HG03025 (cell line): Measurements from ENCODE around the gene EML2.
"Not testable (repeated sequence)": the region's sequence is repeated elsewhere in the genome, so short reads cannot be mapped to it uniquely, and the experiment has no call there.

Experiments used
- ATAC-seq: cut with Tn5 transposase; IDR thresholded peaks from one replicate; pipeline ENCODE4 v1.9.1; 2021; ENCODE audit warnings: mild to moderate bottlenecking, moderate library complexity; ENCODE audit not compliant: unreplicated experiment, low FRiP score

Gene EML2

DNA sequence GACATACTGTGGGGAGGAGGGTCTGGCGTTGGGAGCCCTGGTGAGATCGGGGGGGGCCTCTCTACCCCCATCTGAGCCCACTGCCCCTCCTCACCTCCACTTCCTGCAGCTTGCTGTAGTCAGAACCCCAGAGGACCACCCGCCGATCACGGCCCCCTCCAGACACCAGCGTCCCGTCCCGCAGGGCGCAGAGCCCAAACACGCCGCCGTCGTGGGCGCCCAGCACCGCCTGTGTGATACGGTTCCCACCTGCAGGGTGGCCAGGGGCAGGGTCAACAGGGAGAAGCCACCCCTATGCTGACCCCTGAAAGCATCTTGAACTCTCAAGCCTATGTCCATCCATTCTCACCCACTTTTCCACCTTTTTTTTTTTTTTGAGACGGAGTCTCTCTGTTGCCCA is 17.8 kb downstream of the EML2 start:
- no peak for ATAC-seq

DNA sequence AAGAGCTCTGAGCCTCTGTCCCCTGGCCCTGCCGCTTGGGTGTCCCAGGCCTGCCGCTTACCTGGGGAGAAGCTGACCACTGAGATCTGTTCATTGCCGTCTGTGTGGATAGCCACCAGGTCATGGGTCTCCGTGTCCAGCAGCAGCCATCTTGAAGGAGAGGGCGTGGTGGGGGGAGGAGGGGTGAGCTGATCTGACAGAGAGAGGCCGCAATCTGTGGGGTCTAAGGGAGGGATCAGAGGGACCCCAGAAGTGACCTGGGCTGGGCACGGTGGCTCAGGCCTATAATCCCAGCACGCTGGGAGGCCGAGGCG is 22.5 kb downstream of the EML2 start:
- ATAC-seq = no peak

DNA sequence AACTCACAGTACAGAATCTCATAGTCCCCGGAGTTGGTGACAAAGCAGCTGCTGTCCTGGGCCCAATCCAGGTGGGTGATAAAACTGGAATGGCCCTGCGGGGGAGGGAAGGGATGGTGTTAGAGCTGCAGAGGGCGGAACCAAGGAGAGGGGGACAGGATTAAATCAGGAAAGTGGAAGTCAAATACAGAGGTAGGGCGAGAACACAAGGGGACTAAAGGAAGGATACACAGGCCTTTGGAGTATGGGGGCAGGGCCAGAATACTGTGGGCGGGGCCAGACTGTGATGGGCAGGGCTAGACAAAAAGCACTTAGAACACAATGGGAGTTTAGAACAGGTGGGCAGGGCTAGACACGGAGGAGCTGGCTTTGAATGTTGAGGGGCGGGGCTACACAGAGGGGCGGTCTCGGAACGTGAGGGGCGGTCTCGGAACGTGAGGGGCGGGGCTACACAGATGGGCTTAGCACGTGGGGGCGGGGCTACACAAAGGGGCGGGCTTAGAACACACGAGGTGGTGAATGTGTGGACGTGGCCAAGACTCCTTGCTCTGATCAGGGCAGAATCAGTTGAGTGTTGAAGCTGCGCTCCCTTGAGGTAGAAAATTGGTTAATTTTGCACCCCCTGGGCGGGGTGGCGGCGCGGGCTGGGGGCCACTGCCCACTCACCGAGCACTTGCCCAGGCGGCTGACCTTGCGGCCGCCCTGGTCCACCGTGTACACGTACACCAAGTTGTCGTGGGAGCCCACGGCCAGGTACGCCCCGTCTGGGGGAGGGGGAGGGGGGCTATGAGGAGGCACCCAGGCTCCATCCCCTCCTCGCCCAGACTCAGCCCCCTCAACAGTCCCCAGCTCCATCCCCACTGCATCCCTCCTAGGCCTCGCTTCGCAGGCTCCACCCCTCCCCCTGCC is 23.1 kb downstream of the EML2 start:
- ATAC-seq = no peak

DNA sequence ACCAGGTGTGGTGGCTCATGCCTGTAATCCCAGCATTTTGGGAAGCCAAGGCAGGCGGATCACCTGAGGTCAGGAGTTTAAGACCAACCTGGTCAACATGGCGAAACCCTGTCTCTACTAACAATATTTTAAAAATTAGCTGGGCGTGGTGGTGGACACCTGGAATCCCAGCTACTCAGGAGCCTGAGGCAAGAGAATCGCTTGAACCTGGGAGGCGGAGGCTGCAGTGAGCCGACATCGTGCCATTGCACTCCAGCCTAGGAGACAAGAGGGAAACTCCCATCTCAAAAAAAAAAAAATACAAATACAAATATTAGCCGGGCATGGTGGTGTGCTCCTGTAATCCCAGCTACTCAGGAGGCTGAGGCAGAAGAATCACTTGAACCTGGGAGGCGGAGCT is 24.1 kb downstream of the EML2 start:
- ATAC-seq = not testable (repeated sequence)

DNA sequence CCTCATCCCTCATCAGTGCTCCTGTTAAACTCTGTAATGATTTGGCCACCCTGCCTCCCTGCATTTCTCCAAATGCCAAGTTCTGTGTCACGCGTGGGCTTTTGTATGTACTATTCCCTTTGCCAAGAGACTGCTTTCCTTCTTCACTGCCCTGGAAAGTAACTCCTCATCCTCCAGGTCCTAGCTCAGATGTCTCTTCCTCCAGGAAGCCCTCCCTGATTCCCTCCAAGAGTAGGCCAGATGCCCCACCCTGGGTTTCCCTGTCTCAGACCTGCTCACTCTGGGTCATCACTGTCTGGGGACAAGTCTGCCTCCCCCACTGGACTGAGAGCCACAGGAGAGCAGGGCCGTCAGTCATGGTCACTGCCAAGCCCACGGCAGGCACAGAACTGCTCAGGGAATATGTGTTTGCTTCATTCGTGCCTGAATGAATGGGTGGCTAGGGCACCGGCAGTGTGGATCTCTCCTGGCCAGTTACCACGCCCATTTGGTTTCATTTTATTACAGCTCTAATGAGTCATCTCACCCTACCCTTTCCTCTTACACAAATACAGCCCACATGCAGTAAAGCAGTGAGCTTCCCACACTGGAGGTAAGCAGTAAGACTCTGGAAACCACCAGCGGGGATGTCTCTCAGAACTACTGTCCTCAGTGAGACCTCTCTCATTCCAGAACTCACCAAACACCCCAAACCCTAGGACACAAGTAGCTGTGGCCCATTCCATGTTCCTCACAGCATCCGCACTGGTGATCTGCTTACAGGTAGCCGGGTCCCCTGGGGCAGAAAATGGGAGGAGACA is 25.1 kb downstream of the EML2 start:
- no peak for ATAC-seq

DNA sequence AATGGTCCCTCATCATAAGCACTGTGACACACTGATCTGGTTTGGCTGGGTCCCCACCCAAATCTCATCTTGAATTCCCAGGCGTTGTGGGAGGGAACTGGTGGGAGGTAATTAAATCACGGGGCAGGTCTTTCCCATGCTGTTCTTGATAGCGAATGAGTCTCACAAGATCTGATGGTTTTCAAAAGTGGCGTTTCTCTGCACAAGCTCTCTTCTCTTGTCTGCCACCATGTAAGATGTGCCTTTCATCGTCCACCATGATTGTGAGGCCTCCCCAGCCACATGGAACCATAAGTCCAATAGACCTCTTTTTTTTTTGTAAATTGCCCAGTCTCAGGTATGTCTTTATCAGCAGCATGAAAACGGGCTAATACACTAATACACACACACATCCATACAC is 30.2 kb downstream of the EML2 start:
- ATAC-seq = no peak

DNA sequence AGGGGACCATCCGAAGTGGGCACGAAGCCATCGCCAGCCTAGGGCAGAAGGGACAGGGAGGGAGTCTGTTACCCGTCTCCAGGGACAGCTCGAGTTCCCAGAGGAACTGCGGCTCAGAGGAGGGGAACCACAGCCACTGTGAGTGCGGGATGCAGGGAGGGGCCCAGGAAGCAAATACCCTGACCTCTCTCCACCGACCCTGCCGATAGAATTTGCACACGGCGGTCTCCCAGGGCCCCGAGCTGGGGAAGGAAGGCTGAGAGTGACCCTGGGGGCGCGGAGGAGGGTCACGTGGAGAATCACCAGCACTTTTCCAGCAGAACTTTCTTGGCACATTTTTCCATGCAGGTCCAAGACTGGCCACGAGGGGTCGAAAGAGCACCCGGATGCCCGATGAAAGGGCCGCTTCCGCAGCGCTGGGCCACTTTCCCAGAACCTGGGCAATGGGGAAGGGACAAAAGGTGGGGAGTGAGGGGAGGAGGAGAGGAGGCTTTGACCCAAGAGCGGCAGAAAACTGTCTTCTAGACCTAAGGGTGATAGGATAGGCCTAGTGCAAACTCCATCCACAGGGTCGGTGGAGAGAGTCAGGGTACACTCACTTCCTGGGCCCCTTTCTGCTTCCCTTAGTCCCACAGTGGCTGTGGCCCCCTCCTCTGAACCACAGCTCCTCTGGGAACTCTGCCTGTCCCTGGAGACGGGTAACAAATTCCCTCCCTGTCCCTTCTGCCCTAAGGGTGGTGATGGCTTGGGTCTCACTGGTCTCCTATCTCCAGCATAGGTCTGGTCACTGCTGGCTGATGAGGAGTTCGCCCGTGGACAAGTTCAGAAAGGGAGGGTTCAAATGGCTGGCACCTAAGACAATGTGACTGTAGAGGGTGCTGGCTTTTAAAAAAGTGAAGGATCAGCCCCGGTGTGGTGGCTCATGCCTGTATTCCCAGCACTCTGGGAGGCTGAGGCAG is 31.8 kb downstream of the EML2 start:
- ATAC-seq = no peak

DNA sequence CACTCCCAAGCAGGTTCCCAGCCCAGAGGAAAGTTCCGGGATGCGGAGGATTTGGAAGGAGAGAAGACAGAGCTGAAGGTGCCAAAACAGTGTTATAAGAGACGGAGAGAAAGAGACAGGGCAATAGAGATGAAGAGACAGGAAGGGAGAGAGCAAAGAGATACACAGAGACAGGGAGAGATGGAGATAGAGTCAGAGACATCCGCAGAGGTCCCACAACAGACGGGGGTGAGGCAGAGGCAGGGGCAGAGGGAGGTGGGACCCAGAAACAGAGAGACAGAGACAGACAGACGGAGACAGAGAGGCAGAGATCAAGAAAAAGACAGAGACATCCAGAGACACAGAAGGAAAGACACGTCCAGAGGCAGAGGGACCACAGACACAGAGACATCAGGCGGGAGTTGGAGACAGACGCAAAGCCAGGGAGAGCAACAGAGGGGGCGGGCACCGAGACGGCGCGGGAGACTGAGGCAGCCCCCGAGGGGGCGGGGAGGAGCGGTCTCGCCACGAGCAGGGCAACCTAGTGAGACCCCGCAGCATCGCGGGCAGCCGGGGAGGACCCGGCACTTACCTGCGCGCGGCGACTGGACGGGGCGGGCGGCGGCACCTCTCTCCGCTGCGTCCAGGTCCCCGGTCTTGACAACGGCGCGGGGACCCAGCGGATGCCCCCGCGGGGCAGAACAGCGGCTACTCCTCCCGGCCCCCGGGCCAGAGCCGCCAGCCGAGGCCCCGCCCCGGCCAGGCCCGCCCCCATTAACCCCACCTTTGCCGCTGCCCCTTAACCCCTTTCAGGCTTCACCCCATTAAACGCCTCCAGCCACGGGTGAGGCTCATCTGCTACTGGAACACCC is 37.4 kb downstream of the EML2 start, which contains the start of gene GPR4:
Gene GPR4 (minus strand): TSS at position 689 of the 851 bp plus-strand sequence. CDS start 10,346 bp downstream, outside the sequence.
- no peak for ATAC-seq

DNA sequence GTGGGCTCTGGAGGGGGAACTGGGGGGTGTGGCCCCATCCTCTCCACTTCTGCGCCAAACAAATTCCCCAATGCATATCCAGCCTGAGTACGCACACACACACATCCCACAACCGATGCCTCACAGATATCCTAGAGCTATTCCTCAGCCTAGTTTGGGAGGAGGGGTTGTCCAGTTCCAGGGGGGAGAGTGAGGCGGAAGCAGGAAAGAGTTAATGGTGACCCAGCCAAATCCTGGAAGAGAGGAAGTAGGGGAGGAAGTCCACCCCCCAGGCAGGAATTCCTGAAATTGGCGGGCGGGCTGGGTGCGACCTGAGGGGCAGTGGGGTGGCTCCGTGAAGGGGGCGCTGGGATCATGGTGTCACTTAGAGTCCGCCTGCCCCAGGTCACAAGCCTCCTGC is 38.1 kb downstream of the EML2 start:
- no peak for ATAC-seq

DNA sequence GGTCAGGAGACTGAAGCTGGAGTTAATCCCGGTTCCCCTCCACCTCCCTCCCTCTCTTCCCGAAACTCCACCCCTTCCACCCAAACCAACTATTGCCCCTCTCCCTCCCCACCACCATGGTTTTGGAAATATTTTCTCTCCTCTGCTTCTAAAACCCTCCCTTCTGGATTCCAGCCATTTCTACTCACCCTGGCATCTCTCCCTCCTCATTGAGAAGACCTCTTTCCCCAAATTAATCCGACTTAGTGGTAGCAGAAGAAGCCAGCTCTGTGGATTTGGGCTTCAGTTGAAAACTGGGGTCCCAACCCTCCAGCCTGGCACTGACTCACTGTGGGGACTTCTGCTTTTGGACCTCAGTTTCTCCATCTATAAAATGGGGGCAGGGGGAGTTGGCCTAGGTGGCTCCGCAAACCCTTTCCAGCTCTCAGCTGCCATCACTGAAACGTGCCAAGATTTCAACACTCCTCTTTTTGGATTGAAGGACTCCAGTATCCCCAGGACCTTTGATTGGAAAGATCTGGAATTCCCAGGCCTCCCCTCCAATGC is 38.8 kb downstream of the EML2 start:
- ATAC-seq = no peak

DNA sequence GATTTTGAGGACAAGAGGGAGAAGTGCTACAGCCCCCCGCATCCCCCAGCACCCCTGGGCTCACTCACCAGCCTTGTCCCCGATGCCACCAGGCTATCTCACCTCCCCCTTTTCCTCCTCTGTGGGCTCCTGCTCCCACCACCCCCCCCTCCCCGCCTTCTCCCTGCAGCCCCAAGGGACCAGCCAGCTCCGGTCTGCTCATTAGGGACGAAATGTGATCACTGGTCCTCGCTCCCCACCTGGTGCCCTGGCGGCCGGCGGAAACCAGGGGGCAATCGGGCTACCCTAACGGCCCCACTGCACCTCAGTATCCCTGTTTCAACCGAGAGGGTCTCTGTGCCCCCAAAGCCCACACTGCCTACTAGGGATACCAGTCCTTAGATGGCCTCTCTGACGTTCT is 39.9 kb downstream of the EML2 start:
- ATAC-seq = no peak

DNA sequence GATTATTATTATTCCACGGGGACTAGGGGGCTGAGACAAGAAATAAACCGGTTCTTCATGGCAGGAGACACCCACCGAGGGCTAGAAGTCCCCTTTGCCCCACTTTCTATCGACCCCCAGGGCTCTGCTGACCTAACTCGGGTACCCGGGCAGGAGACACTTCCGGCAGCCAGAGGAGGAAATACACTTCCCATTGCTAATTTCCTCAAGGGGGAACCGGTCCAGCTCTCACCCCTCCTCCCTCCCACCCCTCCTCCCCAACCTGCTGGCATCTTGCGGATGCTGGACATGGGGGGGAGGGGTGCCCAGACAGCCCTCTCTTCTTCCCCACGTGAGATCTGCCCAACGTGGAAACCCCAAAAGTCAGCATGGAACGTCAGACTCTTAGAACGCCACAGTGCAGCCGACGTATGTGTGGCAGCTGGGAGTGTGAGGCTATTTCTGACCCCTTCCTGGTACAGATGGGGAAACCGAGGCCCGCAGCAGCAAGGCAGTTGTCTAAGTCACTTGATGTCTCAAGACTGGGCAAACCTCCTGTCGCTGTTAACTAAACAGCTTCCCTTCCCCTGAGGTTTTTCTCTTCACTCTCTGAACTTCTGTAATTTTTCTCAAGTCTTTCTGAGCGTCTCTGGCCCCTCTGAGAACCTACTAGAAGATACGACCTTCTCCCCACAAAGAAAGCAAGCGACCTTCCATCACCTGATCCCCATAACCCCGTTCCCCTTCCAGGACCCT is 40.8 kb downstream of the EML2 start:
- no peak for ATAC-seq

DNA sequence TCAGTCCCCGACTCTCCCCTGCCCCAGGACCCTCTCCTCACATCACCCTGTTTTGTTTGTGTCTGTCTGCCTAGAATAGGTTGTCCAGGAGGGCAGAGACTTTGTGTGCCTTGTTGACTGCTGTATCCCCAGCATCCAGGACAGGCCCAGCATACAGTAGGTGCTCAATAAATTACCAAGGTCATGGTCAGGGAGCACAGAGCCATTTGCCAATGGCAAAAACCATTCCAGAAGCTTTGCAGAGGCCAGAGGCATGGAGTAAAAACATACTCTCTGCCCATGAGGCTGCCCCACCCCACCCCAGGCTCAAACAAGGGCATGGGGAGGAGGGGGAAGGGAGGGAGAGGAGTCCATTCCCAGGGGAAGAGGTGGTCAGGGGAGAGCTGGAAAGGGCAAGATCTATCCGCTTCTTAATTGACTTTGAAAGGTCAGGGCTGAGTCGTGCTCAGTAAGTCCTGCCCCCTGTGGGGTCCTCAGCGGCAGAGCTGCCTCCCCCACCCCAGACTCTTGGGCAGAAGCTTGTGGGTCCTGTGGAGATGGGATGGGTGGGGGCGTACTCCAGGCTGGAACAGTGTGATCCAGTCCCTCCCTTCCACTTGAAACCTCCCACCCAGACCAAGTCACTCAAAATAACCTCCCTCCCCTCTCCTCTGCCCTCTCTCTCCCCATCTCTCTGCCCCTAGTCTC is 41.6 kb downstream of the EML2 start:
- ATAC-seq = no peak

DNA sequence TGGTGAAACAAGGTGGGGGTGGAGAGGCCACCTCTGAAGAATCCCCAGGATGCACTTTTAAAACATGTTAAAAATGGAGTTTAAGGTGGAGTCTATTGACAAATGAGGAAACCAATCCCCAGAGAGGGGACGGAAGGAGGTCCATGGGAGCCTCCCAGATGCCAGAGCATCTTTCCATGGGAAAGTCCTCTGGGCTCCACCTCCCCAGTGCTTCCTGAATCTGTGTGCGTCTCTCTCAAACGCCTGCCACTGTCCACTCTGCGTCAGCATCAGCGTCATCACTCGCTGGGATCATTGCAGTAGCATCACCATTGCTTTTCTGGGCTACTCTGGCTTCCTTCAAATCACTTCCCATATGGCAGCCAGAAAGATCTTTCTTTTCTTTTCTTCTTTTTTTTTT is 43.4 kb downstream of the EML2 start:
- ATAC-seq = no peak

DNA sequence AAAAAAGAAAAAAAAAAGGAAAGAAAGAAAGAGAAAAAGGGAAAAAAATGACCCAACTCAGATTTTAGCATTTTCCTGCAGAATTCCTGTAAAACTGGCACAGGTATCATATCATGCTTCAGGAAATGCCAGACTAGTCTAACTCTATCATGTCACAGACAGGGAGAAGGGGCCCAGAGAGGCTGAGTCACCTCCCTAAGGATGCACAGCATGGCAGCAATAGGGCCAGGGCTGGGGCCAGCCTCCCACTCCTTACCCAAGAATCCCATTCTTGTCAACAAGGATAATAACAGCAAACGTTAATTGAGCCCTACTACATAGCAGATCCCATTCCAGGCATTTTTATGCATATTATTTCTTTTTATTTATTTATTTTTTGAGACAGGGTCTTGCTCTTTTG is 45.7 kb downstream of the EML2 start:
- no peak for ATAC-seq

DNA sequence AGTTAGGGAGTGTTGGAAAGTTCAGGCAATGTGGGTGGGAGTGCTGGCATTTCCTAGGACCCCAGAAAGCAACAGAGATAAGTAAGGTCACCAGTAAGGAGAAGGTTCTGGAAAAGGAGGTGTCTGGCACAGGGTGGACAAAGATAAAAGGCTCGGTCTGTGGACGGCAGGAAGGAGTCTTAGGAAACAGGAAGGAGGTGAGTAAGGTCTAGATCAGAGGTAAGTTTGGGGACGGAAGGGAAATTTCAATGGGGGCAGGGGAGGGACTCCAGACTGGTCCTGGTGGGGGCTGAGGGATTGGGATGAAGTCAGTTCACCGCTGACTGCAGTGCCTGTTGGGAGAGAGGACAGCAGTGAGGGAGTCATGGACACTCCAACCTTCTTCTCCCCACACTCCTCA is 46.8 kb downstream of the EML2 start:
- ATAC-seq = no peak

DNA sequence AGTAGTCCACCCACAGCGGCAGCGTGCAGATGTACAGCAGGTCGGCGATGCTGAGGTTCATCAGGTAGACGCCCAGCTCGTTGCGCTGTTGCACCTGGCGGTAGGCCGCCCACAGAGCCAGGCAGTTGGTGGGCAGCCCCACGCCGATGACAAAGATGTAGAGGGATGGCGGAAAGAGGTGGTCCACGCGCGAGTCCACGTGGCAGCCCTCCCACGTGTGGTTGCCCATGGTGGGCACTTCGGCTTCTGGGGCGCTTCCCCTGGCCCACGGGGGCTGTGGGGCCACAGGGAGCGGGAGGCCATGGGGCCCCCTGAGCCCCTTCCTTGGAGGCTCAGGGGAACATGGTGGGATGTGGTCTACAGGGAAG is 47.6 kb downstream of the EML2 start:
- no peak for ATAC-seq

DNA sequence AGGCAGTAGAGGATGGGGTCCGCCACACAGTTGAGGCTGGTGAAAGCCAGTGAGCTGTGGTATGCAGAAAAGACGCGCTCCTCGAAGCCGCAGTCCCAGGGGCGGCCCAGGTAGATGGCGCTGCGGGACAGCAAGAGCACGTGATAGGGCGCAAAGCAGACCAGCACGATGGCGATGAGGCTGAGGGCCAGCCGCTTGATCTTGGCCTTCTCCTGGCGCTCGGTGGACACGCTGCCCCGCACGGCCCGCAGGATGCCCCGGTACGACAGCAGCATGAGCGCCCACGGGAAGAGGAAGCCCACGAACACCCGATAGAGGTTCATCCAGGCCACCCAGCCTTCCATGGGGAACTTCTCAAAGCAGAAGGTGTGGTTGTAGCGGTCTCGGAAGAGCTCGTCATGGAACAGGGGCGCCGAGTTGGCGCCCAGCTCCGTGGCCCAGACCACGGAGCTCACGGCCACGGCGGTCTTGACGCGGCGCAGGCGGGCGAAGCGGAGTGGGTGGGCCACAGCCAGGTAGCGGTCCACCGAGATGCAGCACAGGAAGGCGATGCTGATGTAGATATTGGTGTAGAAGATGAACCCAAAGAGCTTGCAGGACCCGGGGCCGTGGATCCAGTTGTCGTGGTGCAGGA is 48.1 kb downstream of the EML2 start:
- no peak for ATAC-seq
